Measurements from ENCODE around the gene TRPM3. TPM values are rescaled to one million over a fixed set of nuclear protein-coding genes. Genes with fewer than 3 reads are reported as not detected.

Gene TRPM3
- total and polyA plus RNA-seq, 2 of the 13 experiments (the other 11 are each of a cell fraction or from before 2014, with no cell fraction given): not detected

GRCh38 chr9:70609542-70610286, 511.7 kb downstream of the TRPM3 start:
- in situ Hi-C loops (cut with HindIII; ENCODE audit: extremely low pct_ligation_motif_present, low pct_unique_long_range_greater_than_20kb) (no loop called here), intact Hi-C loops (cut with micrococcal nuclease; ENCODE audit: unreplicated experiment) (no loop called here)
- H3K27me3 ChIP-seq (ENCODE audit: control insufficient read depth in 1 of 2, insufficient read depth in 2 of 2, low read length in 2 of 2): no peaks in the 10 kb centered on the region
- no peaks in the 10 kb centered on the region for H4K20me1 ChIP-seq (ENCODE audit: insufficient read depth, low read length)
- no peak overlapping the region for H3K4me3 ChIP-seq (replicated peaks in 1 of 3; ENCODE audit: insufficient read depth in 1 of 3, low read depth in 2 of 3, low read length in 3 of 3)
- no peak for DNase-seq (ENCODE audit: low spot score)
- FAIRE-seq: no peak
- H3K9ac ChIP-seq (ENCODE audit: insufficient read depth, low read depth, low read length): no peak overlapping the region
- no peak for ATAC-seq
- no peak overlapping the region for H3K4me2 ChIP-seq (ENCODE audit: low read depth, low read length)
- no peaks in the 10 kb centered on the region for H3K4me1 ChIP-seq (ENCODE audit: insufficient read depth, low read length)
- H3K79me2 ChIP-seq (ENCODE audit: insufficient read depth, low read length): no peaks in the 10 kb centered on the region
- no peak overlapping the region for H2AFZ ChIP-seq (ENCODE audit: low read length)
- ChIA-PET CTCF (ENCODE audit: low intra/inter-chr PET ratio, low total read pairs) (no interaction called here), POLR2A (no interaction called here)
- TF ChIP-seq ZNF274 (CRISPR knock-in tag; IDR thresholded peaks at IDR 0.05) (no peak), HNF1A (IDR thresholded peaks at IDR 0.05; ENCODE audit: low read depth) (no peak), HNF1A (CRISPR knock-in tag; IDR thresholded peaks at IDR 0.05; ENCODE audit: borderline replicate concordance) (no peak), PRDM4 (CRISPR knock-in tag; IDR thresholded peaks at IDR 0.05; ENCODE audit: borderline replicate concordance) (no peak), MTA3 (CRISPR knock-in tag; IDR thresholded peaks at IDR 0.05) (no peak), ZNF574 (CRISPR knock-in tag; IDR thresholded peaks at IDR 0.05) (no peak)
- H3K27ac ChIP-seq (ENCODE audit: extremely low read length, insufficient read depth, low read length): no peak overlapping the region
- no peaks in the 10 kb centered on the region for H3K9me3 ChIP-seq (ENCODE audit: low read length)
- 15% methylated on average over 6 of the region's 6 CpGs for WGBS (ENCODE audit: low lambda C conversion rate)
- no TSS peak for BruUV-seq (replicated peaks)
- H3K36me3 ChIP-seq (replicated peaks in 1 of 2; ENCODE audit: control insufficient read depth in 1 of 2, insufficient read depth in 2 of 2, low read length in 2 of 2): no peaks in the 10 kb centered on the region

Measured in HepG2 (cell line).